Measurements from ENCODE around the gene TSPAN6. TPM values are rescaled to one million over a fixed set of nuclear protein-coding genes. Genes with fewer than 3 reads are reported as not detected.

TSPAN6 gene, protein sequence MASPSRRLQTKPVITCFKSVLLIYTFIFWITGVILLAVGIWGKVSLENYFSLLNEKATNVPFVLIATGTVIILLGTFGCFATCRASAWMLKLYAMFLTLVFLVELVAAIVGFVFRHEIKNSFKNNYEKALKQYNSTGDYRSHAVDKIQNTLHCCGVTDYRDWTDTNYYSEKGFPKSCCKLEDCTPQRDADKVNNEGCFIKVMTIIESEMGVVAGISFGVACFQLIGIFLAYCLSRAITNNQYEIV
- under 1 TPM in 1 of 3 donors, not detected in 2; 0.64 TPM for polyA plus RNA-seq

GRCh38 chrX:100636321-100636991, at the start of gene TSPAN6:
TSPAN6 (minus strand) TSS chrX:100636806; CDS start chrX:100636694, 112 bp downstream.
- peaks cover 8 to 26% (median 14%) of the 10 kb centered on the region in 3 donors for H3K27me3 Mint-ChIP-seq (ENCODE audit: low read depth in 3 of 3)
- H3K4me3 Mint-ChIP-seq: peak within 1 kb of the TSS; percentile 75 to 79 (median 76)
- H3K27ac Mint-ChIP-seq: no peak within 1 kb of the TSS
- no peaks in the 10 kb centered on the region for H3K36me3 Mint-ChIP-seq
- DNase-seq: peak; percentile 15 to 31 (median 16)
- peaks cover 0 to 9% (median 1%) of the 10 kb centered on the region in 6 donors for H3K9me3 Mint-ChIP-seq
- peaks cover 4 to 9% of the 10 kb centered on the region in 2 donors for H3K4me1 Mint-ChIP-seq

DNA sequence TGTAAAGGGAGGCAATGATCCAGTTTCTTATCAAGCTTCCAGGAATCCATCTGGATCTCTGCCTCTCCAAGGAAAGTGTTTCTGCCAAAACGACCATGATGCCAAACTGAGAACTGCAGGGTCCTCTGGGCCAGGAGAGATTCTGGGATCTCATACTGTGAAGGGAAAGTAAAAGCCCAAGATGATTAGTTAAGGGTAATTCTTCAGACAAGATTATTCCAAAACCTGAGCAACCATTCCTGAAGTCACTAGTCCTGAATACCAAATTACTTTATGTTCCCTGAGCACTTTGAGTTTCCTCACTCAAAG, 49.3 kb upstream of the TSPAN6 start:
- H3K36me3 Mint-ChIP-seq: no peaks in the 10 kb centered on the region
- H3K9me3 Mint-ChIP-seq: no peaks in the 10 kb centered on the region
- DNase-seq: no peak
- peaks cover 0 to 3% (median 2%) of the 10 kb centered on the region in 3 donors for H3K27me3 Mint-ChIP-seq (ENCODE audit: low read depth in 3 of 3)
- no peak overlapping the region for H3K27ac Mint-ChIP-seq
- no peak overlapping the region for H3K4me3 Mint-ChIP-seq
- H3K4me1 Mint-ChIP-seq: peaks cover 5 to 13% of the 10 kb centered on the region in 2 donors

- peaks cover 1 to 3% (median 2%) of the 10 kb centered on the region in 3 donors for H3K27me3 Mint-ChIP-seq (ENCODE audit: low read depth in 3 of 3)
- H3K4me1 Mint-ChIP-seq: peaks cover 5 to 13% of the 10 kb centered on the region in 2 donors
- H3K27ac Mint-ChIP-seq: no peak overlapping the region
- no peak overlapping the region for H3K4me3 Mint-ChIP-seq
- peak; percentile 27 to 50 (median 37) for DNase-seq
- H3K36me3 Mint-ChIP-seq: no peaks in the 10 kb centered on the region
- H3K9me3 Mint-ChIP-seq: no peaks in the 10 kb centered on the region
Observed at GRCh38 chrX:100685284-100685996, 48.8 kb upstream of the TSPAN6 start.

- Mint-ChIP-seq H3K4me3 (no peak overlapping the region), H3K27me3 (ENCODE audit: low read depth in 3 of 3) (peaks cover 0 to 2% (median 1%) of the 10 kb centered on the region in 3 donors), H3K27ac (no peak overlapping the region), H3K4me1 (peaks cover 5 to 13% of the 10 kb centered on the region in 2 donors), H3K9me3 (no peaks in the 10 kb centered on the region), H3K36me3 (no peaks in the 10 kb centered on the region)
- DNase-seq: no peak
Observed at GRCh38 chrX:100682939-100683338, 46.3 kb upstream of the TSPAN6 start.

DNA sequence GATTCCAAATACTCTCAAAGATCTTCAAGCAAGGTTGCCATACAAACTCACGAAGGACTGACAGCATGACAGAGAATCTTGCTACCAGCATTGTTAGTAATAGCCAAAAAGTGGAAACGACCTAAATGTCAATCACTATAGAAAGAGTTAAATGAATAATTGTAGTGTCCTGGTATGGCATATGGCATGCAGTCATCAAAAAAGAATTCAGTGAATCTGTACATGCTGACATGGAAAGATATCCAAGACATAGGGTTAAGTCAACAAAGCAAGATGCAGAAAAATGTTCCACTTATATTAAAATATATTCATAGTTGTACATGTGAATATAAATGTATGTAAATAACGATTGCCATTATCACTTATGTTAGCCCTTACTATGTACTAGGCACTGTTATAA, 45.0 kb upstream of the TSPAN6 start:
- H3K27ac Mint-ChIP-seq: no peak overlapping the region
- H3K36me3 Mint-ChIP-seq: no peaks in the 10 kb centered on the region
- no peak for DNase-seq
- H3K27me3 Mint-ChIP-seq (ENCODE audit: low read depth in 3 of 3): peaks cover 0 to 1% (median 0%) of the 10 kb centered on the region in 3 donors
- H3K9me3 Mint-ChIP-seq: no peaks in the 10 kb centered on the region
- H3K4me1 Mint-ChIP-seq: no peaks in the 10 kb centered on the region
- no peak overlapping the region for H3K4me3 Mint-ChIP-seq

DNA sequence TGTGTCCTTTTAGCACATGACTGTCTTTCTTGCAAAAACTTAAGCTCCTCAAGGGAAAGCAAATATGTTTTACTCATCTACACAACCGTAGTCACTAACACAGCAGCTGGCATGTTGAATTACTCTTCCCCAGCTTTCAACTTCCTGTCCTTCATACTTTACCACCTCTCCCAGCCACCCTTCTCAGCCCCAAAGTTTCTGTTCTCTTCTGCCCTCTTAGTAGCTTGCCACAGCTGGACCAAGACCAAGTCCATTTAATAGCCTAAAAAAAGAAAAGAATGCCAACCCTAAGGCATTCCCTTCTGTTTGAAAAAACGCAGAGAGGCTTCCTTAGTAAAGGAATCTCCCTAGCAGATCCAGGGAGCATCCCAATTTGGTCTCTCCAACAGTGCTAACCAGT, 44.1 kb upstream of the TSPAN6 start:
- no peak overlapping the region for H3K4me3 Mint-ChIP-seq
- no peak overlapping the region for H3K27ac Mint-ChIP-seq
- H3K4me1 Mint-ChIP-seq: no peaks in the 10 kb centered on the region
- DNase-seq: no peak
- no peaks in the 10 kb centered on the region for H3K36me3 Mint-ChIP-seq
- no peaks in the 10 kb centered on the region for H3K9me3 Mint-ChIP-seq
- H3K27me3 Mint-ChIP-seq (ENCODE audit: low read depth in 3 of 3): peaks cover 0 to 1% (median 0%) of the 10 kb centered on the region in 3 donors

GRCh38 chrX:100677611-100678181, 41.1 kb upstream of the TSPAN6 start:
- DNase-seq: no peak
- H3K36me3 Mint-ChIP-seq: no peaks in the 10 kb centered on the region
- no peaks in the 10 kb centered on the region for H3K4me1 Mint-ChIP-seq
- peaks cover 0 to 2% (median 1%) of the 10 kb centered on the region in 3 donors for H3K27me3 Mint-ChIP-seq (ENCODE audit: low read depth in 3 of 3)
- H3K9me3 Mint-ChIP-seq: no peaks in the 10 kb centered on the region
- no peak overlapping the region for H3K4me3 Mint-ChIP-seq
- H3K27ac Mint-ChIP-seq: no peak overlapping the region

DNA sequence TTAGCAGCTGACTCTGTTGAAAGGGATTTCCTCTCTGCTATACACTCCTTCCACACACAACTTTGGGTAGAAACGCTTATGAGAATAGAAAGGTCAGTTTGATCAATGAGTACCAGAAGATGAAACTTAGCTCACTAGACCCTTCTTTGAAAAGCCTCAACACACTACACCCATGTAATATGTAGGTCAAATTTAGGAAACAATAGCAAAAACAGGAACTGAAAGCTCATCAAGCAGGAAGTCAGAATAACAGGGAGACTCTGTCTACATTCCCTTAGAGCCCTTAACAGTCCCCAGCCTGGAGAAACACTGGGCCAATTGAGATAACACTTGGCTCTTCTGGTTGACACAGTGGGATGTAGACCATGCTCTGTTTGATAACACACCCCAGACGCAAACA, 38.1 kb upstream of the TSPAN6 start:
- no peak for DNase-seq
- no peaks in the 10 kb centered on the region for H3K36me3 Mint-ChIP-seq
- H3K4me1 Mint-ChIP-seq: no peaks in the 10 kb centered on the region
- no peaks in the 10 kb centered on the region for H3K9me3 Mint-ChIP-seq
- H3K27ac Mint-ChIP-seq: peak overlapping the region in 1 of 6 donors; percentile 40
- H3K4me3 Mint-ChIP-seq: no peak overlapping the region
- H3K27me3 Mint-ChIP-seq (ENCODE audit: low read depth in 3 of 3): peaks cover 0 to 13% (median 0%) of the 10 kb centered on the region in 3 donors

- Mint-ChIP-seq H3K27me3 (ENCODE audit: low read depth in 3 of 3) (peaks cover 0 to 13% (median 0%) of the 10 kb centered on the region in 3 donors), H3K4me3 (no peak overlapping the region), H3K36me3 (no peaks in the 10 kb centered on the region), H3K9me3 (no peaks in the 10 kb centered on the region), H3K4me1 (no peaks in the 10 kb centered on the region), H3K27ac (no peak overlapping the region)
- no peak for DNase-seq
Observed at GRCh38 chrX:100673397-100673953, 36.9 kb upstream of the TSPAN6 start.

- Mint-ChIP-seq H3K36me3 (no peaks in the 10 kb centered on the region), H3K4me3 (no peak overlapping the region), H3K4me1 (no peaks in the 10 kb centered on the region), H3K27me3 (ENCODE audit: low read depth in 3 of 3) (peaks cover 0 to 13% (median 1%) of the 10 kb centered on the region in 3 donors), H3K9me3 (no peaks in the 10 kb centered on the region), H3K27ac (no peak overlapping the region)
- no peak for DNase-seq
Observed at GRCh38 chrX:100672966-100673365, 36.4 kb upstream of the TSPAN6 start.

DNA sequence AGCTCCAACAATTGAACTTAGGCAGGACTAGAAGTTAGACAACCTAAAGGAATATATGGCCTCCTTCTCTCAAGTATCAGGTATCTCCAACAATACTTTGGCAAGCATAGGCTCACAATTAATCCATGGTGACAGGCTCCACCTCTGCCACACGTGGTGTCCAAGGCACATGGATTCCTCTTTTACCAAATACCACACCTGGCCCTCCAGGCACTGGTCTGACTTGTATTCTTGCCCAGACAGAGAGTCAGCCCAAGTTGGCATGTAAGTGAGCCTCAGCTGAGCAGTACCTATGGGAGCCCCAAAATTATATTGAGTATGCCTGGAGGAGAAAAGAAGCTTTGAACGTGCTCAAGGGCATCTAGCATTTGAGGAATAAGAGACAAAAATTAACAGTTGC, 27.0 kb upstream of the TSPAN6 start:
- H3K36me3 Mint-ChIP-seq: no peaks in the 10 kb centered on the region
- DNase-seq: no peak
- H3K4me3 Mint-ChIP-seq: no peak overlapping the region
- H3K27ac Mint-ChIP-seq: no peak overlapping the region
- H3K4me1 Mint-ChIP-seq: no peaks in the 10 kb centered on the region
- H3K9me3 Mint-ChIP-seq: no peaks in the 10 kb centered on the region
- H3K27me3 Mint-ChIP-seq (ENCODE audit: low read depth in 3 of 3): peaks cover 3 to 9% (median 8%) of the 10 kb centered on the region in 3 donors

DNA sequence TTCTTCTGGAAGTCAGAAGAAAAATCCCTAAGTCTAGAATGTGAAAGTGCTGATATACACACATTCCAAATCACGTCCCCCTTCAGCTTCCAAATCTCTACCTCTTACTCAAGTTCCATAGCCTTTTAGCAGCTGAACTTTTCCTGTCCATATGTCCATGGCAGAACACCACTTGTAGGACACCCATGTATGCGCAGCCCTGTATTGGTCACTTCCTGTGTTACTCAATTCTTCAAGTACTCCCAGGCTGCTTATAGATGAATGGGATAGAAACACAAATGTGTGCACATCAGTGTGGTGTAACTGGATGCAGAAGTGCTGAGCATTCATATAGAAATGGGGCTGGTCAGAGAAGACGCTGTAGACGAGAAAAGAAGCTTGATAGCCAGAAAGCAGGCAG, 26.2 kb upstream of the TSPAN6 start:
- H3K4me1 Mint-ChIP-seq: no peaks in the 10 kb centered on the region
- H3K4me3 Mint-ChIP-seq: no peak overlapping the region
- no peak for DNase-seq
- no peaks in the 10 kb centered on the region for H3K36me3 Mint-ChIP-seq
- H3K9me3 Mint-ChIP-seq: no peaks in the 10 kb centered on the region
- peaks cover 2 to 11% (median 8%) of the 10 kb centered on the region in 3 donors for H3K27me3 Mint-ChIP-seq (ENCODE audit: low read depth in 3 of 3)
- no peak overlapping the region for H3K27ac Mint-ChIP-seq

GRCh38 chrX:100662170-100662569, 25.6 kb upstream of the TSPAN6 start:
- no peak overlapping the region for H3K4me3 Mint-ChIP-seq
- H3K27me3 Mint-ChIP-seq (ENCODE audit: low read depth in 3 of 3): peaks cover 2 to 13% (median 7%) of the 10 kb centered on the region in 3 donors
- no peaks in the 10 kb centered on the region for H3K36me3 Mint-ChIP-seq
- no peak overlapping the region for H3K27ac Mint-ChIP-seq
- DNase-seq: no peak
- no peaks in the 10 kb centered on the region for H3K9me3 Mint-ChIP-seq
- no peaks in the 10 kb centered on the region for H3K4me1 Mint-ChIP-seq

Measured in immature natural killer cell (primary cell).